Ishikawa (cell line): ENCODE results near the gene TSC1.
A peak's percentile ranks its signal among the peaks of the same experiment; 100 is the strongest.

Experiments used
- CEBPB ChIP-seq: IDR thresholded peaks from 2 replicates; pipeline ENCODE4 v1.6.1; 2012
- CREB1 ChIP-seq: IDR thresholded peaks from 2 replicates; pipeline ENCODE4 v1.6.1; 2012; ENCODE audit warnings: low read depth
- EGR1 ChIP-seq: IDR thresholded peaks from 2 replicates; pipeline ENCODE4 v1.6.1; 2012
- EP300 ChIP-seq: IDR thresholded peaks from 2 replicates; pipeline ENCODE4 v1.6.1; 2012; ENCODE audit warnings: borderline replicate concordance
- FOXM1 ChIP-seq: IDR thresholded peaks from 2 replicates; pipeline ENCODE4 v1.6.1; 2012; ENCODE audit warnings: low read depth, borderline replicate concordance
- MAX ChIP-seq: IDR thresholded peaks from 2 replicates; pipeline ENCODE4 v1.6.1; 2012
- NFIC ChIP-seq: IDR thresholded peaks from 2 replicates; pipeline ENCODE4 v1.6.1; 2012
- RAD21 ChIP-seq: IDR thresholded peaks from 2 replicates; pipeline ENCODE4 v1.6.1; 2012; ENCODE audit warnings: low read depth
- REST ChIP-seq: IDR thresholded peaks from 2 replicates; pipeline ENCODE4 v1.6.1; 2012; ENCODE audit warnings: low read depth, mild to moderate bottlenecking
- TAF1 ChIP-seq: IDR thresholded peaks from 2 replicates; pipeline ENCODE4 v1.6.1; 2012; ENCODE audit warnings: low read depth, mild to moderate bottlenecking
- TCF12 ChIP-seq: IDR thresholded peaks from 2 replicates; pipeline ENCODE4 v1.6.1; 2012; ENCODE audit warnings: low read depth
- TEAD4 ChIP-seq: IDR thresholded peaks from 2 replicates; pipeline ENCODE4 v1.6.1; 2012
- USF1 ChIP-seq: IDR thresholded peaks from 2 replicates; pipeline ENCODE4 v1.6.1; 2012
- YY1 ChIP-seq: IDR thresholded peaks from 2 replicates; pipeline ENCODE4 v1.6.1; 2012; ENCODE audit warnings: low read depth
- ZBTB7A ChIP-seq: IDR thresholded peaks from 2 replicates; pipeline ENCODE4 v1.6.1; 2012; ENCODE audit warnings: low read depth

TSC1 gene

GRCh38 chr9:132944294-132945185 is at the start of gene TSC1:
TSC1 (minus strand) TSS chr9:132944616; CDS start chr9:132928872, 15,744 bp downstream.
- TF ChIP-seq TEAD4 (peak; percentile 25; the same call in 1 of the 2 replicates), CEBPB (no peak), USF1 (peak; percentile 91), ZBTB7A (0 out of 2 replicates have a peak, but pooled peaks have one; percentile 70), TCF12 (peak; percentile 70), TAF1 (peak; percentile 100), RAD21 (no peak), EGR1 (peak; percentile 52; the same call in 1 of the 2 replicates), FOXM1 (0 out of 2 replicates have a peak, but pooled peaks have one; percentile 7), REST (no peak), EP300 (no peak), CREB1 (peak; percentile 69; the same call in 1 of the 2 replicates), MAX (peak; percentile 24), YY1 (peak; percentile 99), NFIC (no peak)

- no peak for TF ChIP-seq CREB1
- no peak for TF ChIP-seq EGR1
Observed at GRCh38 chr9:132993511-132993939, 49.1 kb upstream of the TSC1 start.

- TF ChIP-seq MAX = no peak
- TF ChIP-seq CREB1 = no peak
- TF ChIP-seq TEAD4 = no peak
- TF ChIP-seq EGR1 = no peak
- no peak for TF ChIP-seq TAF1
- TF ChIP-seq REST = no peak
- TF ChIP-seq TCF12 = no peak
- no peak for TF ChIP-seq ZBTB7A
- no peak for TF ChIP-seq FOXM1
- no peak for TF ChIP-seq USF1
- no peak for TF ChIP-seq RAD21
- TF ChIP-seq NFIC = no peak
Observed at GRCh38 chr9:132991351-132992300, 47.2 kb upstream of the TSC1 start.

GRCh38 chr9:132990781-132991180 is 46.4 kb upstream of the TSC1 start:
- TF ChIP-seq CREB1 (no peak), TCF12 (no peak), FOXM1 (no peak), USF1 (no peak), TAF1 (no peak), YY1 (no peak), EGR1 (no peak), REST (no peak), MAX (no peak), ZBTB7A (no peak), EP300 (no peak), NFIC (no peak), TEAD4 (no peak)
